Calu3 (cell line): ENCODE data around the gene RPL13A. TPM values are rescaled to one million over a fixed set of nuclear protein-coding genes. Genes with fewer than 3 reads are reported as not detected.
"Not testable (repeated sequence)": the region's sequence is repeated elsewhere in the genome, so short reads cannot be mapped to it uniquely, and the experiment has no call there.

Source experiments
- BruUV-seq: library from RNA; stranded (reverse); fragments of 400-500 nt; replicated peaks from 2 replicates; lab custom pipeline; 2021; lab: Mats Ljungman, UMichigan
- CTCF ChIA-PET: fragments of 300-600 bp; sonication (Branson Sonifier 250); formaldehyde crosslinking; loops from one replicate; lab custom pipeline; 2022; ENCODE audit warnings: antibody characterized with exemption; lab: Charles Lee
- DNase-seq: peaks from one replicate; pipeline ENCODE4 v3.0.0; 2022
- H3K27ac Mint-ChIP-seq: one replicate; pipeline ENCODE4 v1.8.0; 2022; ENCODE audit warnings: mixed read lengths; ENCODE audit not compliant: unreplicated experiment
- H3K27me3 Mint-ChIP-seq: one replicate; pipeline ENCODE4 v1.8.0; 2022; ENCODE audit warnings: mixed read lengths; ENCODE audit not compliant: unreplicated experiment
- H3K36me3 Mint-ChIP-seq: one replicate; pipeline ENCODE4 v1.8.0; 2022; ENCODE audit warnings: mild to moderate bottlenecking, moderate library complexity, mixed read lengths; ENCODE audit not compliant: insufficient read depth, unreplicated experiment
- H3K4me1 Mint-ChIP-seq: one replicate; pipeline ENCODE4 v1.8.0; 2022; ENCODE audit warnings: mild to moderate bottlenecking, low read depth, mixed read lengths; ENCODE audit not compliant: unreplicated experiment
- H3K4me3 Mint-ChIP-seq: one replicate; pipeline ENCODE4 v1.8.0; 2022; ENCODE audit warnings: mild to moderate bottlenecking, low read depth, moderate library complexity, mixed read lengths; ENCODE audit not compliant: unreplicated experiment
- H3K9me3 Mint-ChIP-seq: one replicate; pipeline ENCODE4 v1.8.0; 2022; ENCODE audit warnings: low read depth, mixed read lengths; ENCODE audit not compliant: unreplicated experiment
- intact Hi-C: fragments of 100-400 bp; cut with micrococcal nuclease; formaldehyde crosslinking; loops from one replicate; pipeline ENCODE4 v1.10.0; 2022; ENCODE audit not compliant: unreplicated experiment
- total RNA-seq: library from RNA; stranded (reverse); gene quantifications from 2 replicates; pipeline ENCODE4 v1.2.3, GENCODE V29; 2022
- TF ChIP-seq, protein P1 (sequence below): fragments of 200-600 bp; IDR thresholded peaks from one replicate; pipeline ENCODE4 v1.8.0; 2022; ENCODE audit warnings: antibody characterized with exemption; ENCODE audit not compliant: unreplicated experiment

The RPL13A gene
- total RNA-seq, 1 experiment from 2014 or later = 1,993 TPM

DNA sequence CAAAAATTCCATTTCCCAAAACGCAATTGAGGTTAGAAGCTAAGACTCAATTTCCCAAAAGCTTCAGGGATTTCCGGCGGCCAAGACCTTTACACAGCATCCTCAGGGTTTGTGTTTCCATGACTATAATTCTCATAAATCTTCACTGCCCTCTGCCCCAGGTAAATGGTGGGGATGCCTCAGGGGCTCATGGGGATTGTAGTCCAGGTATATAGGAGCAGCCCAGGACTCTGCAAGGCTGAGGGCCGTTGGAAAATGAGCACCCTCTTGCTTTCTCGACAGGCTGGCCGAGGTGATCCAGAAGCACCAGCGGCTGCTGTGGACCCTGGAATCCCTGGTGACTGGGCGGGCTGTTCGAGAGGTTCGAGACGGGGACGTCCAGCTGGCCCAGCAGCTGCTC, 28.0 kb upstream of the RPL13A start:
- TF ChIP-seq, protein P1, sequence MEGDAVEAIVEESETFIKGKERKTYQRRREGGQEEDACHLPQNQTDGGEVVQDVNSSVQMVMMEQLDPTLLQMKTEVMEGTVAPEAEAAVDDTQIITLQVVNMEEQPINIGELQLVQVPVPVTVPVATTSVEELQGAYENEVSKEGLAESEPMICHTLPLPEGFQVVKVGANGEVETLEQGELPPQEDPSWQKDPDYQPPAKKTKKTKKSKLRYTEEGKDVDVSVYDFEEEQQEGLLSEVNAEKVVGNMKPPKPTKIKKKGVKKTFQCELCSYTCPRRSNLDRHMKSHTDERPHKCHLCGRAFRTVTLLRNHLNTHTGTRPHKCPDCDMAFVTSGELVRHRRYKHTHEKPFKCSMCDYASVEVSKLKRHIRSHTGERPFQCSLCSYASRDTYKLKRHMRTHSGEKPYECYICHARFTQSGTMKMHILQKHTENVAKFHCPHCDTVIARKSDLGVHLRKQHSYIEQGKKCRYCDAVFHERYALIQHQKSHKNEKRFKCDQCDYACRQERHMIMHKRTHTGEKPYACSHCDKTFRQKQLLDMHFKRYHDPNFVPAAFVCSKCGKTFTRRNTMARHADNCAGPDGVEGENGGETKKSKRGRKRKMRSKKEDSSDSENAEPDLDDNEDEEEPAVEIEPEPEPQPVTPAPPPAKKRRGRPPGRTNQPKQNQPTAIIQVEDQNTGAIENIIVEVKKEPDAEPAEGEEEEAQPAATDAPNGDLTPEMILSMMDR = no peak
- Mint-ChIP-seq H3K9me3 (no peaks in the 10 kb centered on the region), H3K36me3 (no peaks in the 10 kb centered on the region), H3K27me3 (no peaks in the 10 kb centered on the region), H3K4me3 (no peak overlapping the region), H3K4me1 (no peaks in the 10 kb centered on the region), H3K27ac (no peak overlapping the region)
- CTCF ChIA-PET = no interaction called here
- no peak for DNase-seq
- intact Hi-C loops = no loop called here
- BruUV-seq = no TSS peak

DNA sequence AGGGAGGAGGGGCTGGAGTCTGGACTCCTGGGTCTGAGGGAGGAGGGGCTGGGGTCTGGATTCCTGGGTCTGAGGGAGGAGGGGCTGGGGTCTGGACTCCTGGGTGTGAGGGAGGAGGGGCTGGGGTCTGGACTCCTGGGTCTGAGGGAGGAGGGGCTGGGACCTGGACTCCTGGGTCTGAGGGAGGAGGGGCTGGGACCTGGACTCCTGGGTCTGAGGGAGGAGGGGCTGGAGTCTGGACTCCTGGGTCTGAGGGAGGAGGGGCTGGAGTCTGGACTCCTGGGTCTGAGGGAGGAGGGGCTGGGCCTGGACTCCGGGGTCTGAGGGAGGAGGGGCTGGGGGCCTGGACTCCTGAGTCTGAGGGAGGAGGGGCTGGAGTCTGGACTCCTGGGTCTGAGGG, 26.3 kb upstream of the RPL13A start:
- DNase-seq, H3K4me1 Mint-ChIP-seq, H3K36me3 Mint-ChIP-seq, intact Hi-C loops, BruUV-seq, H3K4me3 Mint-ChIP-seq, CTCF ChIA-PET, H3K27ac Mint-ChIP-seq, H3K27me3 Mint-ChIP-seq, H3K9me3 Mint-ChIP-seq: not testable (repeated sequence)

DNA sequence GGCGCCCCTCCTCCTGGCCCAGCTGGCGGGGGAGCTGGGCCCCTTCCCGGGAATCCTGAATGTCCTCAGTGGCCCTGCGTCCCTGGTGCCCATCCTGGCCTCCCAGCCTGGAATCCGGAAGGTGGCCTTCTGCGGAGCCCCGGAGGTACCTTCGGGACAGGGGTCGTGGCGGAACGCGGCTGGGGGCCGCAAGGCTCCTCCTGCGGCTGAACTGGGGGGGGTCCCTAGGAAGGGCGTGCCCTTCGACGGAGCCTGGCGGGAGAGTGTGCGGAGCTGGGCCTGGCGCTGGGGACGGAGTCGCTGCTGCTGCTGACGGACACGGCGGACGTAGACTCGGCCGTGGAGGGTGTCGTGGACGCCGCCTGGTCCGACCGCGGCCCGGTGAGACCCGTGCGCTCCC, 25.8 kb upstream of the RPL13A start:
- Mint-ChIP-seq H3K27ac (no peak overlapping the region), H3K9me3 (no peaks in the 10 kb centered on the region), H3K27me3 (no peaks in the 10 kb centered on the region), H3K4me3 (no peak overlapping the region), H3K4me1 (no peaks in the 10 kb centered on the region), H3K36me3 (peaks cover 5% of the 10 kb centered on the region)
- no TSS peak for BruUV-seq
- no peak for DNase-seq
- CTCF ChIA-PET = no interaction called here
- intact Hi-C loops = no loop called here
- TF ChIP-seq, protein P1 = no peak

DNA sequence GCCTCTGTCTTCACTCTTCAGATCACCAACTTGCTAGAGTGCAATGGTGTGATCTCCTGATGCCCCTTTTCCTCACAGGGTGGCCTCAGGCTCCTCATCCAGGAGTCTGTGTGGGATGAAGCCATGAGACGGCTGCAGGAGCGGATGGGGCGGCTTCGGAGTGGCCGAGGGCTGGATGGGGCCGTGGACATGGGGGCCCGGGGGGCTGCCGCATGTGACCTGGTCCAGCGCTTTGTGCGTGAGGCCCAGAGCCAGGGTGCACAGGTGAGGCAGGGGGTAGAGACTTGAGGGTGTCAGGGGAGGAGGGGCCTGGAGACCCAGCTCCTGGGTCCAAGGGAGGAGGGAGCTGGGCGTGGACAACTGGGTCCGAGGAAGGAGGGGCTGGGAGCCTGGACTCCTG, 24.9 kb upstream of the RPL13A start:
- intact Hi-C loops = no loop called here
- peaks cover 5% of the 10 kb centered on the region for H3K36me3 Mint-ChIP-seq
- DNase-seq = no peak
- H3K27ac Mint-ChIP-seq = no peak overlapping the region
- no peak overlapping the region for H3K4me3 Mint-ChIP-seq
- CTCF ChIA-PET = no interaction called here
- no peaks in the 10 kb centered on the region for H3K9me3 Mint-ChIP-seq
- no TSS peak for BruUV-seq
- TF ChIP-seq, protein P1 = no peak
- H3K4me1 Mint-ChIP-seq = no peaks in the 10 kb centered on the region
- H3K27me3 Mint-ChIP-seq = no peaks in the 10 kb centered on the region

DNA sequence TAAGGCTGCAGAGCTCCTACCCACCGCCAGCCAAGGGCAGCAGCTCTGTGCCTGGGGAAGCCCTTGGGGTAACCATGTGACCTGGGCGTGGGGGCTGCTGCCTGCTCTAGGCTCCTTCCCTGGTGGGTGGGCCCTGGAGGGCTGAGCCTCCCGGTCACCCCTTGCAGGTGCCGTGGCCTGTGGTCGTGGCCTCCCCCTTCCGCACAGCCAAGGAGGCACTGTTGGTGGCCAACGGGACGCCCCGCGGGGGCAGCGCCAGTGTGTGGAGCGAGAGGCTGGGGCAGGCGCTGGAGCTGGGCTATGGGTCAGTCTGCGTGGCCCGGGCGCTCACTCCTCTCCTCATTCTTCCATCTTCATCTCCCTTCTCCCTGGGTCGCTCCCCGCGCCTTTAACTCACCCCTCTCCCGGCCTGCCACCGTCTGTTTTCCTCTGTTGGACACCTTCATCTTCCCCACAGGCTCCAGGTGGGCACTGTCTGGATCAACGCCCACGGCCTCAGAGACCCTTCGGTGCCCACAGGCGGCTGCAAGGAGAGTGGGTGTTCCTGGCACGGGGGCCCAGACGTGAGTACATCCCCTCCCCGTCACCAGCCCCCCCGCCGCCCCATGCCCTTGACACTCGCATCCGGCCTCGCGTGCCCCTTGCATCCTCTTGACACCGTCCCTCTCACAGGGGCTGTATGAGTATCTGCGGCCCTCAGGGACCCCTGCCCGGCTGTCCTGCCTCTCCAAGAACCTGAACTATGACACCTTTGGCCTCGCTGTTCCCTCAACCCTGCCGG, 23.3 kb upstream of the RPL13A start:
- TF ChIP-seq, protein P1 = no peak
- Mint-ChIP-seq H3K9me3 (no peaks in the 10 kb centered on the region), H3K27ac (no peak overlapping the region), H3K4me1 (peaks cover 8% of the 10 kb centered on the region), H3K36me3 (peaks cover 5% of the 10 kb centered on the region), H3K4me3 (no peak overlapping the region), H3K27me3 (no peaks in the 10 kb centered on the region)
- DNase-seq = no peak
- CTCF ChIA-PET = no interaction called here
- BruUV-seq = no TSS peak
- intact Hi-C loops = no loop called here
